GM21529 (cell line): ENCODE data around the gene ATXN10.

Experiments
- ATAC-seq: cut with Tn5 transposase; IDR thresholded peaks from one replicate; pipeline ENCODE4 v1.9.1; 2021; ENCODE audit not compliant: unreplicated experiment

The ATXN10 gene

DNA sequence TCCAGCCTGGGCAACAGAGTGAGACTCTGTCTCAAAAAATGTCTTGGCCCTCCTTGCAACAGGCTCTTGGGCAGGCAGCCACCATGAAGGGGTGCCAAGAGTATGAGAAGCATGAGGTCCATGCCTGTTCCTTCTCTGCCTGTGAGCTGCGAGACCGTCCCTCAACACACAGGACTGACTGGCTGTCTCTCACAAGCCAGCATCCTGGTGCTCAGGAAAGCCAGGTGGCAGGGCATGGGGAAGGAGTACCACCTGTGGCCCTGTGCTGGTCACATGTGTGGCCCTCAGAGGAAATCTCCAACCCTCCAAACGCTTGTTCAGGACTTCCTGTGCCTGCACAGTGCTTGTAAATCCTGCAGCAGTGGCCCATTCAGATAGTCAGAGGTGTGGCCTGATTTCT lies 83.2 kb downstream of the ATXN10 start:
- no peak for ATAC-seq

- ATAC-seq: no peak
These were observed 84.9 kb downstream of the ATXN10 start for GRCh38 chr22:45756558-45756957.

- ATAC-seq: no peak
These were observed 85.4 kb downstream of the ATXN10 start for GRCh38 chr22:45757068-45757467.

- no peak for ATAC-seq
These were observed 86.3 kb downstream of the ATXN10 start for GRCh38 chr22:45757936-45758335.

DNA sequence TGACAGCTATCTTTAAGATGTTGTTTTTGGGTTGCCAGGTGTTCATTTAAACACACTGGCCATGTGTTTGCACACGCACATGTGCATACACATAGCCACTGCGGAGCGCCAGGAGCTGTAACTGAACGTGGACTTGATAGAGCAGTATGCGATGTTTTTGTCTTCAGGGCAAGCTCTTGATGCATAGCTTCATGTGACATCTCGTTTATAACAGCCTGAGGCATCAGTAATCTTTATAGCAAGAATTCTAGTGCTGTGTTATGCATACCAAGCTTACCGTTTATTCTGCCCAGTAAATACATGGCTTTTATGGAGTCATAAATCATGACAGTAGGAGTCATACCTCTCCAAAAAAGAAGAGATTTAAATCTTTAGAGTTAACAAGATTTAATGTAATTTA lies 87.0 kb downstream of the ATXN10 start:
- no peak for ATAC-seq

- no peak for ATAC-seq
These were observed 89.0 kb downstream of the ATXN10 start for GRCh38 chr22:45760682-45761081.

GRCh38 chr22:45762545-45763235 lies 91.1 kb downstream of the ATXN10 start:
- ATAC-seq: no peak

DNA sequence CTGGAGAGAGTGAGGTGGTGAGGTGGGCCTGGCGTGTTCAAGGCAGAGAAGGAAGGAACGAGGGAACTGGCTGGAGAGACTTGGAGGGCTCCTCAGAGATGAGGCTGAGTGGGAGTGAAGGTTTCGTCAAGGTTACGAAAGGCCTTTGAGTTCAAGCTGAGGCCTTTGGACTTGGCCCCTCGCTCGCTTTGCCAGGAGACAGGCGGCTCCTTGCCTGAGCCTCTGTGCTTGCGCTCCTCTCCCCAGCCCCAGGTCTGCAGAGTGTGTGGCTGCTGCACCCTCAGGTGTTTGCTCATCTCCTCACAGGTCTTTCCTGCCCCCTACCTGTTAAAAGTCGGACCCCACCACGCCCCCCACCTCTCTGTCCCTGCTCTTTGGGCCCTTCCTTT lies 91.6 kb downstream of the ATXN10 start:
- ATAC-seq: no peak

DNA sequence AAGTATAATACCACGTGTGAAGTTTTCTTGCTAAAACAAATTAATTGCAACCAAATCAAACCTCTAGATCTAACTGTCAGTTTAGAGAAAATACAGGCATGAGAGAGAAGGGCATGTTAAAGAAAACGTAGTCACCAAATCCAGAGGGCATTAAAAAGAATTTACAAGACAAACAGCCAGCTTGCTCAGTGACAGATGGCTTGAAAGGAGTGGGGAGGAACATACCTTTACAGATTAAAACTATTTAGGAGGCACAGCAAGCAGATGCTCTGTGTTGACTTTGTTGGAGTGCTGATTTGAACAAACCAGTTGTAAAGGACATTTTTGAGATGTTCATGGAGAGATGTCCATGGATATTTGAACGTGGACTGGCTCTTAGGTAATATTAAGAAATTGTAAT lies 96.9 kb downstream of the ATXN10 start:
- no peak for ATAC-seq

DNA sequence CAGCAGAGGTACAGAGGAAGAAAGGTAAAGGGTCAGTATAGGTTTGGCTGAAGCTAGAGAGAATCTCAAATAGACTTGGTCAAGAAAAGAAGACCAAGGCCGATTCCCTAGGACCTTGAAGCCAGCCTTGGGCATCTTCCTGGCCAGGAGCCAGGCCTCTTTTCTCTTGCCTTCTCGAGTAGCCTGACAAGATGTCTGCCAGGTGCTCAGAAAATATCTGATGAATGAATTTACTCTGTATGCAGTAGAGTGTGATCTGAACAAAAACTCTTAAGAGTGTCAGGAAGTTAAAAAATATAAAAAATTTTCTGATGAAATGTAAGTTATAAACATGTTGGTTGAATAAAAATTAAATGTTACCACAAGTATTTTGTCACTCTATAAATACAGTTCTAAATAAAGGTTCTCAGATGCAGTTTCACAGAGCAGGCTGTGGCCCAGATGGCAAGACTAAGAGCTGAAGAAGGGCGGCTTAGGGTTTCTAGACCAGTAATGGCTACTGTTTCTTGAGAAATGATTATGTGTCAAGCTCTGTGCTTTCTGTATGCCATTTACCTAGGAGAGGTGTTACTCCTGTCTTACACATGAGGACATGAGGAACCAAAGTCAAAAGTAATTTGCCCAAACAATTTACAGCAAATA lies 98.1 kb downstream of the ATXN10 start:
- no peak for ATAC-seq

DNA sequence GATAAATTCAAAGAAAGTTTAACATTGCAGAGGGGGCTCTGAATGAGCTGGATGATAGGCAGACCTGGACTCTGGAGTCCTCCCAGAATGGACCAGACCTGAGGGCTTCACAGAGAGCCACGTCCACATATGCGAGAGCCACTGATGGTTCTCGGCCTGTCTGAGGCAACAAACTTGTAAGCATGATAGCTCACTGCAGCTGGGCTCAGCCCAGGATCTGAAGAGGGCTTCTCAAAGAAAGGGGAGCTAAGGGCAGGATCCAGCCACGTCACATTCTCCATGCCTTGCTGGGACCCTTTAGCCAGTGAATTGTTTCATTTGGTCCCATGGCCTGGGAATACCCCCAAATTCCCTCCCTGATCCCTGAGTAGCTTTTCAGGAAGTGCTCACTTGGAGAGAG lies 98.9 kb downstream of the ATXN10 start:
- no peak for ATAC-seq

DNA sequence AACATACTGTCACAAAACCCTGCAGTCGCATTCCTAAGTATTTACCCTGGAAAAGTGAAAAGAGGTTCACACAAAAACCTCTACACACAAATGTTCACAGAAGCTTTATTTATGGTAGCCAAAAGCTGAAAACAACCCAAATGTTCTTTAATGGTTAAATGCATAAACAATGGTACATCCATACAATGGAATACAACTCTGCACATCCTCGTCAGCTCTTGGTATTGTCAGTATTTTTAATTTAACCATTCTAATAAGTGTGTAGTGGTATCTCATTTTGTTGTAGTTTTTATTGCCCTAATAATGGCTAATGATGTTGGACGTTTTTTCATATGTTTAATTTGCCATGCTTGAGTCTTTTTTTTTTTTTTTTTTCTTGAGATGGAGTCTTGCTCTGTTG lies 99.4 kb downstream of the ATXN10 start:
- ATAC-seq: no peak

- no peak for ATAC-seq
These were observed 100.1 kb downstream of the ATXN10 start for GRCh38 chr22:45771711-45772110.

GRCh38 chr22:45772743-45773142 lies 101.1 kb downstream of the ATXN10 start:
- no peak for ATAC-seq

GRCh38 chr22:45774001-45774670 lies 102.5 kb downstream of the ATXN10 start:
- ATAC-seq: no peak

- peak; percentile 15 for ATAC-seq
These were observed 103.4 kb downstream of the ATXN10 start for GRCh38 chr22:45775062-45775461.

DNA sequence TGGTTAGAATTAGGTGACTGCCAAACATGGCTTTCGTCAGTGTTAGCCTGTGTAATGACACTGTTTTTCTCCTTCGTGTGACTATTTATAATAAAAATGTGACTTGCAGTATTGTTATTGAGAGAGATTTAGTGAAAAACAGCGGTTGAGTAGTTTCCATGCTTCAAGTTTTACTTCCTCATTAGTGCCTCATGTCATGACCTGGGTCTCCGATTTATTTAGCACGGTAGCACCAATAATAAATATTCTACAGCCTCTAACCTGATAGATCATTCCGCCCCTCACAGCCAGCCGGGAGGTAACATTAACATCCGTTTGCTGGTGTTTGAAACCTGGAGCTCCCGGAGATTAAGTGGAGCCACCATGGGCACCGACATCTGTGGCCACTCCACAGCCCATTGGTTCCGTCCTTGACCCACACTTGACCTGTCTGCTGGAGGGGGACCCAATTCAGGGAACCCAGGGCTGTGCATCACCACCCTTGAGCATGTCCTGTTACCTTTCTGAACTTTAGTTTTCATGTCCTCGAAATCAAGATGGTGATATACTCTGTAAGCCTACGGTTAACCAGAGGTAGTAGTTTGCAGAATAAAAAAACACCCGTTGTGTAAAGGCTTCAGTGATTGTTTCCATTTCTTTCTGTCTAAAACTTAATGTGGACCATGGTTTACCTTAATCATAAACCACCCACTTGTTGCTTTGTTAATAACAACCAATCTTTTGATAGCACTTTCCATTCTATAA lies 104.1 kb downstream of the ATXN10 start:
- ATAC-seq: peak; percentile 61

DNA sequence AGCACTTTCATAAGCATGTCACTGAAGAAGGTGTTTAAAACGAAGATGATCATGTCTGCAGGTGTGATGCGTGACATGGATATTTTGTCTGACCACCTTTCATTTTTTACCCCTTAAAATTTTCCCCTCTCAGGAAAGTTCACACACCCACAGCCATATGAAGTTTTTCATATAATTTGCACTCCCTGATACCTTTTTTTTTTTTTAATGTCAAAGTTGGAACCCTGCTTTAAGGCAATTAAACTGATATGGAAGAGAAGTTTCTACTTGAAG lies 104.6 kb downstream of the ATXN10 start:
- ATAC-seq: no peak

- no peak for ATAC-seq
These were observed 105.6 kb downstream of the ATXN10 start for GRCh38 chr22:45777046-45777851.

- no peak for ATAC-seq
These were observed 106.3 kb downstream of the ATXN10 start for GRCh38 chr22:45777852-45778375.

DNA sequence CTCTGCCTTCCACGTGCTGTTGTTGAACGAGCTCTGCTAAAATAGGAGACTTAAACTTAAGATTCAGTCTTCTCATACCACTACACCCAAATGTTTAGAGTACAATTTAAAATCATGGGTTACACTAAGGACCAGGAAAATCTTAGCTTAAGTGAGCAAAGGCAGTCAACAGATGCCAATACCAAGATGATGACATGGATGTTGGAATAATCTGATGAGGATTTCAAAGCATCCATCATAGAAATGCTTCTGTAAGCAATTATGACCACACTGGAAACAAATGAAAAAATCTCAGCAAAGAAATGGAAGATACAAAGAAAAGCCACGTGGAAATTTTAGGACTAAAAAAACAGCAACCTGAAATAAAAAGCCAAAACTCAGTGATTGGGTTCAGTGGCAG lies 109.8 kb downstream of the ATXN10 start:
- no peak for ATAC-seq
